HG02852 (cell line): ENCODE measurements around the gene KRT6C.
"Not testable (repeated sequence)": the region's sequence is repeated elsewhere in the genome, so short reads cannot be mapped to it uniquely, and the experiment has no call there.

Experiments used
- ATAC-seq: cut with Tn5 transposase; IDR thresholded peaks from one replicate; pipeline ENCODE4 v1.9.1; 2021; ENCODE audit warnings: mild to moderate bottlenecking, moderate library complexity; ENCODE audit not compliant: unreplicated experiment

KRT6C gene

GRCh38 chr12:52500574-52500973 is 27.0 kb upstream of the KRT6C start:
- not testable (repeated sequence) for ATAC-seq

GRCh38 chr12:52499806-52500560 is 26.4 kb upstream of the KRT6C start:
- ATAC-seq = no peak

- no peak for ATAC-seq
These were observed 25.3 kb upstream of the KRT6C start for GRCh38 chr12:52498946-52499345.

- no peak for ATAC-seq
These were observed 24.4 kb upstream of the KRT6C start for GRCh38 chr12:52497975-52498374.

- ATAC-seq = no peak
These were observed 23.0 kb upstream of the KRT6C start for GRCh38 chr12:52496590-52497071.

GRCh38 chr12:52496054-52496453 is 22.4 kb upstream of the KRT6C start:
- ATAC-seq = no peak

- ATAC-seq = no peak
These were observed 21.8 kb upstream of the KRT6C start for GRCh38 chr12:52495389-52495788.

GRCh38 chr12:52494518-52494917 is 20.9 kb upstream of the KRT6C start:
- ATAC-seq = no peak

GRCh38 chr12:52494100-52494499 is 20.5 kb upstream of the KRT6C start:
- ATAC-seq = no peak

- ATAC-seq = no peak
These were observed 19.6 kb upstream of the KRT6C start, which contains the start of gene KRT6A for GRCh38 chr12:52493172-52493571. TSS of gene KRT6A (minus strand) at chr12:52493257. CDS start at chr12:52493188, 69 bp downstream.

GRCh38 chr12:52492405-52492804 is 18.8 kb upstream of the KRT6C start:
- ATAC-seq = not testable (repeated sequence)

GRCh38 chr12:52491495-52491894 is 17.9 kb upstream of the KRT6C start:
- not testable (repeated sequence) for ATAC-seq

- no peak for ATAC-seq
These were observed 15.1 kb upstream of the KRT6C start for GRCh38 chr12:52488736-52489135.

GRCh38 chr12:52487744-52488443 is 14.3 kb upstream of the KRT6C start:
- ATAC-seq = not testable (repeated sequence)

GRCh38 chr12:52487211-52487610 is 13.6 kb upstream of the KRT6C start:
- ATAC-seq = no peak

GRCh38 chr12:52486166-52487105 is 12.8 kb upstream of the KRT6C start:
- no peak for ATAC-seq

- no peak for ATAC-seq
These were observed 6.5 kb upstream of the KRT6C start for GRCh38 chr12:52480073-52480472.

GRCh38 chr12:52477651-52478050 is 4.0 kb upstream of the KRT6C start:
- no peak for ATAC-seq

- ATAC-seq = no peak
These were observed 607 bp upstream of the KRT6C start for GRCh38 chr12:52474212-52474611.

GRCh38 chr12:52469853-52470252 is 3.8 kb downstream of the KRT6C start:
- ATAC-seq = no peak

- ATAC-seq = no peak
These were observed 8.7 kb downstream of the KRT6C start for GRCh38 chr12:52464897-52465296.
